Measurements from ENCODE around the gene PAOX.
"Not testable (repeated sequence)": the region's sequence is repeated elsewhere in the genome, so short reads cannot be mapped to it uniquely, and the experiment has no call there.

PAOX gene

DNA sequence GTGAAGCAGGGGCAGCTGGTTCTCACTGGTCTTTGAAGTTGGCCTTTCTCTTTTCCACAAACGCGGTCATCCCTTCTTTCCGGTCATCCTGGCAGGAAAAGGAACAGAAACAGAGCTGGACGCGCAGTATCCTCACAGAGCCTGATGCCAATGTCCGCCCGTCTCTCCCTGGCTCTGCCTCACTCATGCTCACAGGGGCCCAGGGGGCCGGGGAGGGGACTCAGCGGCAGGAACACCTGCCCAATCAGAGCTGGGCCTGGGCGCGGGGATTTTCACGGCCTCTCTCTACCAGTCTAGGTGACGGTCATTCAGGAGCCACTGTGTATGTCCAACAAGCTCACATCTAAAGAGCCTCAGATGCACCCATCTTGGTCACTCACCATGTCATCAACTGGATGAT, 16.2 kb upstream of the PAOX start:
- in situ Hi-C loops (cut with MboI; ENCODE audit: low sequenced_read_pairs): no loop called here

DNA sequence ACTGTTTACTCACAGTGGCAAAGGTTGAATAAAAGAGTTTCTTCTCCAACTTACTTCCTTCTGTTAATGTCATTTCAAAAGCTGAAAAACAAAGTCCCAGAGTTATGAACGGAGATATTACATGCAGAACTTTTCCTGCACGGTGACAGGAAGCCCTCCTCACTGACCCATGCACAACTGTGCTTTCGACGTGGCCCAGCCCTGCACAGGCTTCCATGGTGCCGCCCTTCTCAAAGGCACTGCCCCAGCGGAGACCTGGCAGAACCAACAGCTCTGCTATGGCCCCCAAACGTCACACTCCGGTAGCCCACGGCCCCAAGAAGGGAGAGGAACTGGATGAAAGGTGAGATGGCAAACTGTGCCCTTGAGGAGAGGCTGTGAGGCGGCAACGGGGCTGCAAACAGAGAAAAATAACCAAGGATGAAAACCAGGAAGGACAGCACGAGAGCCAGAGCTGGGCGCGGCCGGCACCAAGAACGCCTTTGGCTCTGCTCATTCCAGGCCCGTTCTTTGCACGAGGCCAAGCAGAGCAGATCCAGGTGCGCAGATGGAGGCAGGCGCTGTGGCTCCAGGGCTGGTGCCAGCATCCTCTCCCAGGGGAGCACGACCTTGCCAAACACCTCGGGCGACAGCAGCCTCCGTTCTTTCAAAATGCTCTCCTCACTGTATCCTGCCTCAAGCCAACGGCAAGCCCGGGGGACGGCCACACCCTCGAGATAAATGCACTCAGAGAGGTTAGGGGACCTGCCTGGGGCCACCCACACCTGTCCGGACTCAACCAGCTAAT, 14.2 kb upstream of the PAOX start:
- in situ Hi-C loops (cut with MboI; ENCODE audit: low sequenced_read_pairs): no loop called here

DNA sequence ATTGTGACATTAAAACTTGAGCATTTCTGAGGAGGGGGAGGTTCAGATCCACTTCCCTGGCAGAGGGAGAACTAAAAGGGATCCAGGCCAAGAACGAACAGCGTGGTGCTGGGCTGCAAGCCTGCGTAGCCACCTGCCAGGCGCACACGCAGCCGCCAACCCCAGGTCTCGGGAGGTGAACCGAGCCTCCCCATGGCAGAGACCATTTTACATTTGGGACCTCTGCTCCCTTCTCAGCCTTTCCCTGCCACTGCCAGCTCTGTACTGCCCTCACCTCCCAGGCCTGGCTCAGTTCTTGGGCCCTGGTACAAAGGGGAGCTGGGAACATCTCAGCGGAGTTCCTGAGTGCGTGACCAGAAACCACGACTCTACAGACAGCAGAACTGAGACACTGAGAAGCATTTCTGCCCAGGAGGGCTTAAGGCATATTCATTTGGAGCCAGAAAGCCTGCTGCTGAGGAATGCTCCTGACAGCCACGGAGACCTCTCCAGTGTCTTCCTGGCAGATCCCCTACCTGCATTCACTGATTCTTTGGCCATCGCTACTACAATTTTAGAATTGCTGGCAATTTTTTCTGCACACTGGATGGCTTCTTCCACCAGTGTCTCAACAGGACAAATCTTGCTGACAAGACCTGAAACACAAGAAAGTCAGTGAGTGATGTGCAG, 13.5 kb upstream of the PAOX start:
- in situ Hi-C loops (cut with MboI; ENCODE audit: low sequenced_read_pairs): no loop called here

DNA sequence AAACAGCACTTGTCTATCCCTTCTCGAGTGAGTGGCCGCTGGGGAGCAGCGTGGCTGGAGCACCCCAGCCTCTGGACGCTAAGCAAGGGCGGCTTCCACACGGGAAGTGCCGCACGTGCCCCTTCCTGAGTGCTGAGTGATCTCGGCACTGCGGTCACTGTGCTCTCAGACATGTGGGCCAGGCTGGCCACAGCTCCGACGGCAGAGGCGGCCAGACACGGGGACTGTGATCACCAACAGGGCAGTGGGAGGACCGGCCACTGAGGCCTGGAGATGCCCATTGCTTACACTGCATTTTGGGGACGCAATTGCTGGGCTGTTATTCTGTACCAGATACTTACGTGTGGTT, 13.0 kb upstream of the PAOX start:
- in situ Hi-C loops (cut with MboI; ENCODE audit: low sequenced_read_pairs): no loop called here

DNA sequence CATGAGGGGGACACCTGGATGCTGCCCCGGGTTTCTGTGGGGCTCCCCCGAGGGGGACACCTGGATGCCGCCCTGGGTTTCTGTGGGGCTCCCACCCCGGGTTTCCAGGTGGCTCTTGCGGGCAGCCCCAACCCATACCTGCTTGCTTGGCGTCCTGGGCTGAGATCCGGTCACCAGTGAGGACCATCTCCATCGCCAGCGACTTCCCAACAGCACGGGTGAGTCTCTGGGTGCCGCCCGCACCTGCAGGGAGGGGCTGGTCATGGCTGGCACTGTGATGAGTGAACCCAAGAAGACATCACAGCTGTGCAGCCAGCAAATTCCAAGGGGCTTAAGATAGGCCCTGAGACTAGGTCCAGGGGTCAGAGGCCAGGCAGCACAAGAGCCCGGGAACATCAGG, 12.3 kb upstream of the PAOX start:
- in situ Hi-C loops (cut with MboI; ENCODE audit: low sequenced_read_pairs): no loop called here

DNA sequence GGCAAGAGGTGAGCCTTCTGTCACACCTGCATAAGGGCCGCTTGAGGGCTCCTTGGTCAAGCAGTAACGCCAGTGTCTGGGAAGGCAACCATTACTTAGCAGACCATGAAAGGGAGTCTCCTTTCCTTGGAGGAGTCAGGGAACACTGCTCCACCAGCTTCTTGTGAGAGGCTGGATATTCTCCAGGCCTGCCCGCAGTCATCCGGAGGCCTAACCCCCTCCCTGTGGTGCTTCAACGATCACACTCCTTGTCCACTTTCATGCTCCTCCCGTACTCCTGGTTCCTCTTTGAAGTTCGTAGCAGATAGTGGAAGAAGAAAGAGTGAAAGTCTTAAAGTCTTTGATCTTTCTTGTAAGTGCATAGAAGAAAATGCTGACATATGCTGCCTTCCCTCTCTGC, 11.6 kb upstream of the PAOX start:
- in situ Hi-C loops (cut with MboI; ENCODE audit: low sequenced_read_pairs): not testable (repeated sequence)

DNA sequence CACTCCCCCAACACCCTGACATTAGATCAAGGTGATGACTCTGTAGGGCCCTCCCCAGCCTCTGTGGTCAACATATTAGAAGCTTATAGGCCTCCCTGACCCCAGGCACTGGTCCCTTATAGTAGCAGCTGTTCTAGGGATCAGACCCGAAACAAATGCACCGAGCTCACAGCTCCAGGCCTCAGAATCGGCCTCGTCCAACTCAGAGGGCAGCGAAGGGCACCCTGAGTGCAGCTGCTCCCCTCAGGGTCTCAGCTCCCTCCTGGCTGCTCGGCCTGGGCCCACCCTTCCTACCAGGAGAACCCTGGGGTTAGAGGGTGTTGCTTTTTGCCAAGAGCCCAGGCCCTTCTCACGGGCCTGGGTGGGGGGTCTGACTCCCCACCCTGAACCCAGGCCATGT, 10.9 kb upstream of the PAOX start:
- in situ Hi-C loops (cut with MboI; ENCODE audit: low sequenced_read_pairs): no loop called here

DNA sequence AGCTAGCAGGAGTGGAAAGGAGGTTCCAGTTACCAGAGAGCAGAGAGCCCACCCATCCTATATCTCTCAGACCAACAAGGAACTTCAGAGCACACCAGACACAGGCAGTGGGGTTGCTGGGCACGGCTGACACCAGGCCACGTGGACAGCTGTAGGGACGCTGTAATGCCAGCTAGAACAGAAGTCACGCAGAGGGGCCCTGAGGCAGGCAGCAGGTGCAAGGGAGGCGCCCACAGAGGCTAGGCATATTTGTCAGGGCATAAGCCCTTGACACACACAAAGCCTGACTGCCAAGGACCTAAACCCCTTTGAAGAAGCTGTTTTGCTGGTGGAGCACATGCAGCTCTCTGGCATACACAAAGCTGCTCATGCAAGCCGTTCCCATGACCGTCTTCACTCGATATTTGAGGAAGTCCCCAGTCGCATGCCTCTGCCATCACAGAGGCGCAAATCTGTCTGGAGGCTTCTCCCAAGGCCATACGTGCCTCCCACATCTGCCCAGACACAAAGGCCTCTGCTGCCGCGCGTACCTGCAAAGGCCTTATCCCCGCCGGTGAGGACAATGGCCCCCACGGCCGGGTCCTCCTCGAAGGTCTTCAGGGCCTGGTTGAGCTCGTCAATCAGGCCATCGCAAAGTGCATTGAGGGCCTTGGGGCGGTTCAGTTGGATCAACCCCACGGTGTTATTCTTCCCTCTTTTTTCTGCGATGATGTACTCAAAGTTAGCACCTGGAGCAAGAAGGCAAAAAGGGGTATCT, 8.9 kb upstream of the PAOX start:
- in situ Hi-C loops (cut with MboI; ENCODE audit: low sequenced_read_pairs): no loop called here

DNA sequence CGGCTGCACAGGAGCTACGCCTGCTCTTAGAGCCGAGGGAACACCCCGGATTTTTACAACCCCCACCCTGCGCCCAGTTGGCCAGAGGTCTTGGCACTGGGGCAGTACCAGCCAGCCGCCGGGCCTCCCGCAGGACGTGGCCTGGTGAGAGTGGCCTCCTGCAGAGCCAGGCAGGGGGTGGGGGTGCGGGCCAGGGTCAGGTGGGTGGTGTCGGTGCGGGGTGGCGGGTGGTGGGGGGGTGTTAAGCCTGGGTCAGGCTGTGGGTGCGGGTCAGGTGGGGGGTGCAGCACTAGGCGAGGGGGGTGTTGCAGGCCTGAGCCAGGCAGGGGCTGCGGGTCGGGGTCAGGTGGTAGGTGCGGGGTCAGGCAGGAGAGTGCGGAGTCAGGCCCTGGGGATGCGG, 6.6 kb upstream of the PAOX start:
- in situ Hi-C loops (cut with MboI; ENCODE audit: low sequenced_read_pairs): no loop called here

DNA sequence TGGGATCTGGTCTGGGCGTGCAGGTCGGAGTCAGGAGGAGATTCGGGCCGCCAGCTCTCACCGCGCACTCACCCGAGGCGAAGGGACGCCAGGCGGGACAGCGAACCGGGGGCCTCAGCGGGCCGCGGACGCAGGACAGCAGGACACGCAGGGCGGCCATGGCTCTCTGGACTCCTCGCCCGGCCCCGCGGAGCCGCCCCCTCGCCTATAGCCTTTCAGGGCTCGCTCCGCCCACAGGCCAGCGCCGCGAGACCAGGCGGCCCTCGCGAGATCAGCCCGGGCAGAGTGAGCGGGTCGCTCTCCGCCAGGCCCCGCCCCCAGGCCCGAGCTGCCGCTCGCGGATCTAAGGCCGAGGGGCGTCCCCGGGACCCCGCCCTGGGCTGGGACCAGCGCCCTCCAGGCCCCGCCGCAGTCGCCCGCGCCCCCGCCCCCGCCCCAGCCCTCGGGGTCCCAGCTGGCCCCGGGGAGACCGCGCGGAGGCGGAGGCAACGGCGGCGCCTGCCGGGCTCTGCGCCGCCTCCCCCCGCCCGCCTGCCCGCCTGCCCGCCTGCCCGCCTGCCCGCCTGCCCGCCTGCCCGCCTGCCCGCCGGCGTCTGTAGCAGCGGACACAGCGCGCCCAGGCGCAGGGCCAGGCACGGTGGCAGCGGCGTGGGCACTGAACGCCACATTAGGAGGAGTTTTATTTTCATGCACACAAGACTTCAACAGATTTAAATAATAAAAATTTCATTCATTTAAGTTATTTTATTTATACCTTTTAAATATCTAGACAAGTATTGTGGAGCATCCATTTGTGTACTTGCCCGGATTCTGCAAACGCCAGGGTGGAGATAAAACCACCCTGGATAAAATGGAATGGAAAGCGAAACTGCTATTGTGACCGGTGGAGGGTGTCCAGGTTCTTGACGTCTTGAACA, 5.6 kb upstream of the PAOX start, which contains the start of gene ECHS1:
TSS of gene ECHS1 (minus strand) at position 181 of the 917 bp plus-strand sequence. CDS start at position 160, 21 bp downstream.
- in situ Hi-C loops (cut with MboI; ENCODE audit: low sequenced_read_pairs): no loop called here

DNA sequence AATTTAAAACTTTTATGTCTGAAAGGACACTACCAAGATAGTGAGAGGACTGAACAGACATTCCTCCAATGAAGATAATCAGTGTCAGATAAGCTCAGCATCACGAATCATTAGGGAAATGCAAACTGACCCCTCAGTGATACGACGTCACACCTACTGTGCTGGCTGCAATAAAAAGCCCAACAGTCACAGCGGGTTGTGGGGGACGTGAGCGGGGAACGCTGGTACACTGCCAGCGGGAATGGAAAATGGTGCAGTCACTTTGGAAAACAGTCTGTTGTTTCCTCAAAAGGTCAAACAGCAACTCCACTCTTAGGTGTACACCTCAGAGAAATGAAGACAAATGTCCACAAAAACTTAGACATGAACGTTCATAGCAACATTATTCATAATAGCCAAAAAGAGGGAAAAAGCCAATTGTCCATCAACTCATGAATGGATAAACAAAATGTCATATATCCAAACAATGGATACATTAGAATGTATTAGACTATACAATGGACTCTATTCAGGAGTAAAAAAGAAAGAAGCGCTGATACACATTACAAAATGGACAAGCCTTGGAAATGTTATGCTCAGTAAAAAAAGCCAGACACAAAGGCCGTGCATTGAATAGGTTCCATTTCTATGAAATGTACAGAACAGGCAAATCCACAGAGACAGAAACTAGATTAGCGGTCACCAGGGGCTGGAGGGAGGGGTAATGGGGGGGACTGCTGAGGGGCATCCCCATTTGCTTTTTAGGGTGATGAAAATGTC, 3.5 kb upstream of the PAOX start:
- in situ Hi-C loops (cut with MboI; ENCODE audit: low sequenced_read_pairs): no loop called here

DNA sequence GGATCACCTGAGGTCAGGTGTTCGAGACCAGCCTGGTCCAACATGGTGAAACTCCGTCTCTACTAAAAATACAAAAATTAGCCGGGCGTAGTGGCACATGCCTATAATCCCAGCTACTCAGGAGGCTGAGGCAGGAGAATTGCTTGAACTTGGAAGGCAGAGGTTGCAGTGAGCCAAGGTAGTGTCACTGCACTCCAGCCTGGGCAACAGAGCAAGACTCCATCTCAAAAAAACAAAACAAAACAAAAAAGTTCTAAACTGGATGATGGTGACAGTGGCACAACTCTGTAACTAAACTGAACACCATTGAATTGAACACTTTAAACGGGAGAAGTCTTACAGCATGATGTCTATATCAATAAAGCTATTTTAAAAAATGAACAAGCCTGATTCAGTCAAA, 2.9 kb upstream of the PAOX start:
- in situ Hi-C loops (cut with MboI; ENCODE audit: low sequenced_read_pairs): not testable (repeated sequence)

DNA sequence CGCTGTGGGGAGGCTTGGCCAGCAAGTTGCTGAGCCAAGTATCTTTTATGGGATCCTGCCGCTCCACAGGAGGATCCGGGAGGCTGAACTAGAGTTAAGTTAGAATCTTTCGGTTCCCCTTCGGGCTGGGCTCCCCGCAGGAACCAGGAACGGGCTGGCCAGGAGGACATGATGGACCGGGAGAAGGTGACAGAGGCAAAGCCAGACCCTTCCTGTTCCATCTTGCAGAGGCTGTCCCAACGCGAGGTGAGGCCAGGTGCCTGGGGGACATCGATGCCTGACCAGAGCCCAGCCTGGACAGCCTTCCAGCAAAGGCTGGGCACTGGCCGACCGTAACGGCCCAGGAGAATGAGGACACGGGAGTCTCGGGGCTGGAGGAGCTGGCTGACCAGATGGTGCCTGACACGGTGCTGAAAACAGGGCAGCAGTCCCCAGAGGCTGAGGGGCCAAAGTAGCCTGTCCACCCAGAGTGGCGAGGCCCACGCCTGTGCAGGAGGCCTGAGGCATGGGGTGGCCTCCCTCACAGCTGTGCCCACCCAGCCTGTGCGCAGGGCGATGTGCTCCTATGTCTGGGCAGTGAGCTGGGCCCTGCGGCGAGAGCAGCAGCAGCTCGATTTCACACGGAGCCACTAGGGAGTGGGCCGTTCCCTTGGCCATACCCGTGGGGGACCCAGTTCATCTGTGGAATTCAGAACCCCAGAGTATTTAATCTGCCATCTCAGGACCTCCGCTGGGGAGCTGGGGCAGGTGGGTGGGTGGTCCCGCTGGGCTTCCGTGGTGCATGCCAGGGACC, 1.8 kb upstream of the PAOX start:
- in situ Hi-C loops (cut with MboI; ENCODE audit: low sequenced_read_pairs): no loop called here

DNA sequence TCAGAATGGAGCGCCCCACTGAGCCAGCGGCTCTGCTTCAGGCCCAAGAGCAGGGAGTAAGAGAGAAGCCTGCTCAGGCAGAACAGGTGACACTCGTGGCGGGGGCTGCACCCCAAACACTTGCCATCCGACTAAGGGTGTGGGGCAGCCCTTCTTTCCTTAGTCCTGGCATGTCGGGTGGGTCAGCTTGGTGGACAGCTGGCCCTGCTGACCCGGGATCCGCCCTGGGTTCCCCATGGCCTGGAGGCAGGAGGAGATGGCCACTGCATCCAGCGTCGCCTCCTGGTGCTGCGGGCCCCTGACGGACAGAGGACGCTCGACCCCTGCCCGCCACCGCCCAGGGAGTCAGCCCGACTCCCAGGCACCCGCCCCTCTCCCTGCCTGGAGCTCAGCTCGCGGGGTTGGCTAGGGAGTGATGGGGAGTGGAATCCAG, 1.2 kb upstream of the PAOX start:
- in situ Hi-C loops (cut with MboI; ENCODE audit: low sequenced_read_pairs): no loop called here

DNA sequence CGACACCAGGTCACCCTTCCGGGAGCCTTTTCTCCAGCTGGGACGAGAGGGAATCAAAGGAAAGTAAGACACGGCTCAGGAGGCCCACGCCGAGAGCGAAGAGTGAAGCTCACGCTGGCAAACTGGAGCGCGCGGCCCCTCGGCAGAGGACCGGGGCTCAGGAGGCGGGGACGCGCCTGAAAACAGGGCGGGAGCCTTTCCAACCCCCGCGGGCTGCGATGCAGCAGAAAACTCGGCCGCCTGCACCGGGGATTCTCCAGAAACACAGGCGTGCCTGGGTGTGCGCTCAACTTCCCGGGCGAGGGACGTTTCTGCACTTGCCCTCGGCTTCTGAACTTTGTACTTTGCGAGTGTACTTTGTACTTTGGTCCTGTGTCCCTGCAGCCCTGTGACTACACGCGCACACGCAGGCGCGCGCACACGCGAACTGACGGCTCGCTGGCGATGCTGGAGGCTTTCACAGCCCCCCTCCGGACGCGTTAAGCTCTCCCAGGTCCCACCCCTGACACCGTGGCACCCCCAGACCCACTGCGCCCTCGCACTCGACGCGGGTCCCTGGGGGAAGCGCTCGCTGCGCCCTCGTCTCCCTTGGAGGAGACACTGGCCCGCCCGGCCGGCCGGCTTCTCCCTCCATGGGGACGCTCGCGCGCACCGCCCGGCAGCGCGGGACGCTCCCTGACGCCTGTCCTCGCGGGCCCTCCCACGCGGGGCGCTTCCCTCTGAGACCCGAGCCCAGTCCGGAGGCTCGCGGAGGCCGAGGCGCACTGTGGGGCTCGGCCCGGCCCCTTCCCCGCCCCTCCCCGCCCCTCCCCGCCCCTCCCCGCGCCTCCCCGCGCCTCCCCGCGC, 588 bp upstream of the PAOX start:
- in situ Hi-C loops (cut with MboI; ENCODE audit: low sequenced_read_pairs): no loop called here

DNA sequence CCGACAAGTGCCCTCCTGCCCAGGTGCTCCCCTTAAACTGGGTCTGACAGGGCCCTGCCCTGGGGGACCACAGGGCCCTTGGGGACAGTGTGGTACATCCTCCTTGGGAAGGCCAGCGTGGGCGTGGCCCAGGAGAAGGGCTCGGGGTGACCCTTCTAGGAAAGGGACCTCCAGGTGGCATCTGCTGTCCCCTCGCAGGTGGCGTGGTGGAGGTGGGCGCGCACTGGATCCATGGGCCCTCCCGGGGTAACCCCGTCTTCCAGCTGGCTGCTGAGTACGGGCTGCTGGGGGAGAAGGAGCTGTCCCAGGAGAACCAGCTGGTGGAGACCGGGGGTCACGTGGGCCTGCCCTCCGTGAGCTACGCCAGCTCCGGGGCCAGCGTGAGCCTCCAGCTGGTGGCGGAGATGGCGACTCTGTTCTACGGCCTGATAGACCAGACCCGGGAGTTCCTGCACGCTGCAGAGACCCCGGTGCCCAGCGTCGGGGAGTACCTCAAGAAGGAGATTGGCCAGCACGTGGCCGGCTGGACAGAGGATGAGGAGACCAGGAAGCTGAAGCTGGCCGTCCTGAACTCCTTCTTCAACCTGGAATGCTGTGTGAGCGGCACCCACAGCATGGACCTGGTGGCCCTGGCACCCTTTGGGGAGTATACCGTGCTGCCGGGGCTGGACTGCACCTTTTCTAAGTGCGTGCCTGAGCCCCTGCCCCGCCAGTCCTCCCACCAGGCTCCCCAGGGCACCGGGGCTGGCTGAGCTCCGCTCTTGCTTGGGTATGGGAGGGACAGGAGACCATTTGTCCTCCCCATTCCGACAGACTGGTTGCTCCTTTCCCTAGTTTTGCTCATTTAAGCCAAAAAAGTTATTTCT, 972 bp downstream of the PAOX start:
- in situ Hi-C loops (cut with MboI; ENCODE audit: low sequenced_read_pairs): no loop called here

DNA sequence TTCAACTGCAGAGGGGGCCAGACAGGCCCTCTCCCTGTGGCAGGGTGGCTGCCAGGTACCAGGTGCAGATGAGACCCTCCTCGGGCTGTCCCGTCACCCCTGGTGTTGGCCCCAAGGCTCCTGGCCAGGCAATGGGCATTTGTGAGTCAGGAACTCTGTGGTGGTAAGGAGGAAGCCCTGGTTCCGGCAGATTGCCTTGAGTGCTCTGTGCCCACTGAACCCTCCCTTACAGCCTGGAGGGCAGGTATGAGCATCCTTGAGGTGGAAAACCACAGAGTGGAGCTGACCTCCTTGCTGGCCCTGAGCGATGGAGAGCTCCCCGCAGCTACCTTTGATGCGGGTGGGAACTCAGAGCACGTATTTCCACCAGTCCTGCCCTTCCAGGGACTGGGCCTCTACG, 2.0 kb downstream of the PAOX start:
- in situ Hi-C loops (cut with MboI; ENCODE audit: low sequenced_read_pairs): no loop called here
